Measurements from ENCODE around the gene TIGD4.

GRCh38 chr4:152825336-152825735 is 45.8 kb upstream of the TIGD4 start:
- TF ChIP-seq, protein P1, sequence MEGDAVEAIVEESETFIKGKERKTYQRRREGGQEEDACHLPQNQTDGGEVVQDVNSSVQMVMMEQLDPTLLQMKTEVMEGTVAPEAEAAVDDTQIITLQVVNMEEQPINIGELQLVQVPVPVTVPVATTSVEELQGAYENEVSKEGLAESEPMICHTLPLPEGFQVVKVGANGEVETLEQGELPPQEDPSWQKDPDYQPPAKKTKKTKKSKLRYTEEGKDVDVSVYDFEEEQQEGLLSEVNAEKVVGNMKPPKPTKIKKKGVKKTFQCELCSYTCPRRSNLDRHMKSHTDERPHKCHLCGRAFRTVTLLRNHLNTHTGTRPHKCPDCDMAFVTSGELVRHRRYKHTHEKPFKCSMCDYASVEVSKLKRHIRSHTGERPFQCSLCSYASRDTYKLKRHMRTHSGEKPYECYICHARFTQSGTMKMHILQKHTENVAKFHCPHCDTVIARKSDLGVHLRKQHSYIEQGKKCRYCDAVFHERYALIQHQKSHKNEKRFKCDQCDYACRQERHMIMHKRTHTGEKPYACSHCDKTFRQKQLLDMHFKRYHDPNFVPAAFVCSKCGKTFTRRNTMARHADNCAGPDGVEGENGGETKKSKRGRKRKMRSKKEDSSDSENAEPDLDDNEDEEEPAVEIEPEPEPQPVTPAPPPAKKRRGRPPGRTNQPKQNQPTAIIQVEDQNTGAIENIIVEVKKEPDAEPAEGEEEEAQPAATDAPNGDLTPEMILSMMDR (conservative IDR thresholded peaks at IDR 0.05; ENCODE audit: low read depth, low read length) = no peak
- TF ChIP-seq EZH2 (IDR thresholded peaks at IDR 0.05; ENCODE audit: borderline replicate concordance, low read depth, low read length, poor library complexity, severe bottlenecking) = no peak

Measured in A673 (cell line).